ENCODE results near the gene EFNA5. TPM values are rescaled to one million over a fixed set of nuclear protein-coding genes. Genes with fewer than 3 reads are reported as not detected.

The EFNA5 gene
- total RNA-seq, 1 experiment from 2014 or later = 1.5 TPM

GRCh38 chr5:107484281-107484680 is 186.5 kb downstream of the EFNA5 start:
- TF ChIP-seq, protein P1, sequence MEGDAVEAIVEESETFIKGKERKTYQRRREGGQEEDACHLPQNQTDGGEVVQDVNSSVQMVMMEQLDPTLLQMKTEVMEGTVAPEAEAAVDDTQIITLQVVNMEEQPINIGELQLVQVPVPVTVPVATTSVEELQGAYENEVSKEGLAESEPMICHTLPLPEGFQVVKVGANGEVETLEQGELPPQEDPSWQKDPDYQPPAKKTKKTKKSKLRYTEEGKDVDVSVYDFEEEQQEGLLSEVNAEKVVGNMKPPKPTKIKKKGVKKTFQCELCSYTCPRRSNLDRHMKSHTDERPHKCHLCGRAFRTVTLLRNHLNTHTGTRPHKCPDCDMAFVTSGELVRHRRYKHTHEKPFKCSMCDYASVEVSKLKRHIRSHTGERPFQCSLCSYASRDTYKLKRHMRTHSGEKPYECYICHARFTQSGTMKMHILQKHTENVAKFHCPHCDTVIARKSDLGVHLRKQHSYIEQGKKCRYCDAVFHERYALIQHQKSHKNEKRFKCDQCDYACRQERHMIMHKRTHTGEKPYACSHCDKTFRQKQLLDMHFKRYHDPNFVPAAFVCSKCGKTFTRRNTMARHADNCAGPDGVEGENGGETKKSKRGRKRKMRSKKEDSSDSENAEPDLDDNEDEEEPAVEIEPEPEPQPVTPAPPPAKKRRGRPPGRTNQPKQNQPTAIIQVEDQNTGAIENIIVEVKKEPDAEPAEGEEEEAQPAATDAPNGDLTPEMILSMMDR (IDR thresholded peaks at IDR 0.05; ENCODE audit: insufficient read depth in 1 of 2, low read depth in 1 of 2, low read length in 1 of 2, severe bottlenecking in 1 of 2, unreplicated experiment in 1 of 2) = no peak
- H3K27ac Mint-ChIP-seq (ENCODE audit: unreplicated experiment) = no peak overlapping the region
- intact Hi-C loops (cut with micrococcal nuclease; ENCODE audit: unreplicated experiment) = no loop called here
- ChIA-PET POLR2A (no interaction called here), CTCF (no interaction called here)
- H3K4me1 Mint-ChIP-seq (ENCODE audit: low read depth, unreplicated experiment) = peaks cover 4% of the 10 kb centered on the region
- Histone ChIP-seq H3K9me3 (no peaks in the 10 kb centered on the region), H3K4me3 (ENCODE audit: low read depth, low read length) (no peak overlapping the region), H3K27me3 (replicated peaks; ENCODE audit: control insufficient read depth, insufficient read depth, low read length) (no peaks in the 10 kb centered on the region), H3K36me3 (ENCODE audit: control insufficient read depth, insufficient read depth, low read length) (no peaks in the 10 kb centered on the region), H3K4me1 (no peaks in the 10 kb centered on the region)
- no TSS peak for BruUV-seq (replicated peaks)
- no peak for DNase-seq
- no peak overlapping the region for H3K4me3 Mint-ChIP-seq (ENCODE audit: unreplicated experiment)
- no peaks in the 10 kb centered on the region for H3K36me3 Mint-ChIP-seq (ENCODE audit: insufficient read depth, unreplicated experiment)
- no peaks in the 10 kb centered on the region for H3K9me3 Mint-ChIP-seq (ENCODE audit: unreplicated experiment)
- H3K27me3 Mint-ChIP-seq (ENCODE audit: insufficient read depth, unreplicated experiment) = peaks cover 5% of the 10 kb centered on the region

DNA sequence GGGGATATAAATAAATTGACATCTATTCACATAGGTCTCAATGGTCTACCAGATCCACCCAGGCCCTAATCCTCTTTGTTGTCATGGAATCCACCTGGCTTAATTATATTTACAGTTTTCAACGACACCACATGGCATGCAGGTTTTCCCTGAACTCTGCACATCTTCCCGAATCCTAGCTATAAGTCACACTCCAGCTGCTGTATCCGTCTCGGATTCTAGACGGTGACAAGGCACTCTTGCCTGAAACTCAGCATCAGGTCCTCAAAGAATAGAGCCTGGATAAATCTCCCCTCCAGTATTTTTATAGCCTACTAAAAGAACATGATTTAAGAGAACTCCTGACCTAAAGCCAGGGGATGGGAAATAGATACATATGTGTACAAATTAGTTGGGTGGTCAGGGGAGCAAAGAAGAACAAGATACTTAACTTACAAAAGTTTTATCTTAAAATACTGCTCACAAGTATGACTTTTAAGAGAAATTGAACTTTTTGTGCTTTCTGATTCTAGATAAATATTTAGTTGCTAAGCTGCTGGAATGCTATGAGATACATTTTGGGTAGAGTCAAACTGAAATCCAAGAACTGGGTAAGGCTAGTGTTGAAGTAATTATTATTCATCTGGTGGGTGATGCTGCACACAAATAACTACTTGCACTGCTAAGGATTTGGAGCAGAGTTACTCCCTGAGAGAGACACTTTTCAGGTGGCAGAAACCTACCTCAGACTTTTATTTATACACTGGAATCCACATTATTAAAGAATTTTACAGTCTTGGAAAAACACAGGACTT is 187.3 kb downstream of the EFNA5 start:
- Mint-ChIP-seq H3K27ac (ENCODE audit: unreplicated experiment) (no peak overlapping the region), H3K9me3 (ENCODE audit: unreplicated experiment) (no peaks in the 10 kb centered on the region), H3K4me1 (ENCODE audit: low read depth, unreplicated experiment) (peaks cover 4% of the 10 kb centered on the region), H3K27me3 (ENCODE audit: insufficient read depth, unreplicated experiment) (peaks cover 5% of the 10 kb centered on the region), H3K36me3 (ENCODE audit: insufficient read depth, unreplicated experiment) (no peaks in the 10 kb centered on the region), H3K4me3 (ENCODE audit: unreplicated experiment) (no peak overlapping the region)
- BruUV-seq (replicated peaks) = no TSS peak
- Histone ChIP-seq H3K4me3 (ENCODE audit: low read depth, low read length) (no peak overlapping the region), H3K9me3 (no peaks in the 10 kb centered on the region), H3K36me3 (ENCODE audit: control insufficient read depth, insufficient read depth, low read length) (no peaks in the 10 kb centered on the region), H3K27me3 (replicated peaks; ENCODE audit: control insufficient read depth, insufficient read depth, low read length) (no peaks in the 10 kb centered on the region), H3K4me1 (no peaks in the 10 kb centered on the region)
- intact Hi-C loops (cut with micrococcal nuclease; ENCODE audit: unreplicated experiment) = no loop called here
- ChIA-PET CTCF (no interaction called here), POLR2A (no interaction called here)
- DNase-seq = no peak
- TF ChIP-seq, protein P1 (IDR thresholded peaks at IDR 0.05; ENCODE audit: insufficient read depth in 1 of 2, low read depth in 1 of 2, low read length in 1 of 2, severe bottlenecking in 1 of 2, unreplicated experiment in 1 of 2) = no peak

GRCh38 chr5:107478068-107478641 is 192.6 kb downstream of the EFNA5 start:
- CTCF ChIA-PET = interaction anchor here (0.9 kb wide), 1 partner anchor 94 kb away, joined by 3 read pairs; no protein-coding TSS in a partner anchor
- Histone ChIP-seq H3K9me3 (no peaks in the 10 kb centered on the region), H3K4me1 (no peaks in the 10 kb centered on the region), H3K27me3 (replicated peaks; ENCODE audit: control insufficient read depth, insufficient read depth, low read length) (no peaks in the 10 kb centered on the region), H3K36me3 (ENCODE audit: control insufficient read depth, insufficient read depth, low read length) (no peaks in the 10 kb centered on the region), H3K4me3 (ENCODE audit: low read depth, low read length) (no peak overlapping the region)
- no peak for DNase-seq
- intact Hi-C loops (cut with micrococcal nuclease; ENCODE audit: unreplicated experiment) = no loop called here
- Mint-ChIP-seq H3K9me3 (ENCODE audit: unreplicated experiment) (no peaks in the 10 kb centered on the region), H3K36me3 (ENCODE audit: insufficient read depth, unreplicated experiment) (no peaks in the 10 kb centered on the region), H3K27ac (ENCODE audit: unreplicated experiment) (no peak overlapping the region), H3K27me3 (ENCODE audit: insufficient read depth, unreplicated experiment) (no peaks in the 10 kb centered on the region), H3K4me3 (ENCODE audit: unreplicated experiment) (no peak overlapping the region), H3K4me1 (ENCODE audit: low read depth, unreplicated experiment) (peaks cover under 1% of the 10 kb centered on the region)
- TF ChIP-seq, protein P1 (IDR thresholded peaks at IDR 0.05; ENCODE audit: insufficient read depth in 1 of 2, low read depth in 1 of 2, low read length in 1 of 2, severe bottlenecking in 1 of 2, unreplicated experiment in 1 of 2) = no peak
- BruUV-seq (replicated peaks) = no TSS peak
- POLR2A ChIA-PET = no interaction called here
